WTC11 (cell line): ENCODE measurements around the gene RPUSD3. TPM values are rescaled to one million over a fixed set of nuclear protein-coding genes. Genes with fewer than 3 reads are reported as not detected.

Source experiments
- ATAC-seq: fragments of 200-7000 bp; cut with Tn5 transposase; 2 replicates; pipeline ENCODE4 v1.10.0; 2021; ENCODE audit warnings: mild to moderate bottlenecking, moderate library complexity
- CTCF ChIA-PET: fragments of 300-600 bp; sonication (Branson Sonifier 250); formaldehyde crosslinking; loops from one replicate; lab custom pipeline; 2021; ENCODE audit warnings: antibody characterized with exemption; lab: Charles Lee
- POLR2A ChIA-PET: fragments of 350-600 bp; sonication (Branson Sonifier 250); formaldehyde crosslinking; loops from one replicate; lab custom pipeline; 2021; ENCODE audit warnings: antibody characterized with exemption; lab: Charles Lee
- DNase-seq: peaks from one replicate; pipeline ENCODE4 v3.0.0; 2021; ENCODE audit warnings: low spot score
- H3K27ac Mint-ChIP-seq: 2 replicates; pipeline ENCODE4 v1.8.0; 2021; ENCODE audit warnings: mixed read lengths
- H3K27me3 Mint-ChIP-seq: 2 replicates; pipeline ENCODE4 v1.8.0; 2021; ENCODE audit warnings: low read depth, mild to moderate bottlenecking, moderate library complexity, mixed read lengths
- H3K36me3 Mint-ChIP-seq: 2 replicates; pipeline ENCODE4 v1.8.0; 2021; ENCODE audit warnings: mixed read lengths
- H3K4me1 Mint-ChIP-seq: 2 replicates; pipeline ENCODE4 v1.8.0; 2022; ENCODE audit warnings: mixed read lengths
- H3K4me3 Mint-ChIP-seq: 2 replicates; pipeline ENCODE4 v1.8.0; 2021; ENCODE audit warnings: mild to moderate bottlenecking, moderate library complexity, mixed read lengths
- H3K9me3 Mint-ChIP-seq: 2 replicates; pipeline ENCODE4 v1.8.0; 2021; ENCODE audit warnings: mixed read lengths
- CREB1 ChIP-seq: sonication (generic); formaldehyde crosslinking; IDR thresholded peaks from 2 replicates; pipeline ENCODE4 v1.8.0; 2023; ENCODE audit warnings: mild to moderate bottlenecking, missing genetic modification reagents
- ESRRA ChIP-seq: sonication (generic); formaldehyde crosslinking; IDR thresholded peaks from 2 replicates; pipeline ENCODE4 v1.8.1; 2022; ENCODE audit warnings: mild to moderate bottlenecking, missing genetic modification reagents, borderline replicate concordance
- JUN ChIP-seq: sonication (generic); formaldehyde crosslinking; IDR thresholded peaks from 2 replicates; pipeline ENCODE4 v1.8.0; 2023; ENCODE audit warnings: mild to moderate bottlenecking, missing genetic modification reagents
- NR2C2 ChIP-seq: sonication (generic); formaldehyde crosslinking; IDR thresholded peaks from 2 replicates; pipeline ENCODE4 v1.8.0; 2022; ENCODE audit warnings: mild to moderate bottlenecking, missing genetic modification reagents
- OVOL2 ChIP-seq: fragments of 250-450 bp; sonication (Bioruptor Pico); IDR thresholded peaks from 2 replicates; pipeline ENCODE4 v1.9.0; 2021; ENCODE audit warnings: mild to moderate bottlenecking, borderline replicate concordance
- PREB ChIP-seq: sonication (generic); formaldehyde crosslinking; IDR thresholded peaks from 2 replicates; pipeline ENCODE4 v1.8.1; 2022; ENCODE audit warnings: mild to moderate bottlenecking, missing genetic modification reagents, moderate library complexity, borderline replicate concordance
- RELA ChIP-seq: sonication (generic); formaldehyde crosslinking; IDR thresholded peaks from 2 replicates; pipeline ENCODE4 v1.8.1; 2022; ENCODE audit warnings: missing genetic modification reagents, mild to moderate bottlenecking, borderline replicate concordance
- SMAD3 ChIP-seq: sonication (generic); formaldehyde crosslinking; IDR thresholded peaks from 2 replicates; pipeline ENCODE4 v1.8.0; 2022; ENCODE audit warnings: missing genetic modification reagents, mild to moderate bottlenecking, borderline replicate concordance
- SP1 ChIP-seq: sonication (generic); formaldehyde crosslinking; conservative IDR thresholded peaks from 2 replicates; pipeline ENCODE4 v1.8.1; 2022; ENCODE audit warnings: missing genetic modification reagents
- TP53 ChIP-seq: sonication (generic); formaldehyde crosslinking; IDR thresholded peaks from 2 replicates; pipeline ENCODE4 v1.8.1; 2023; ENCODE audit warnings: mild to moderate bottlenecking, missing genetic modification reagents
- USF1 ChIP-seq: sonication (generic); formaldehyde crosslinking; IDR thresholded peaks from 2 replicates; pipeline ENCODE4 v1.8.0; 2022; ENCODE audit warnings: mild to moderate bottlenecking, missing genetic modification reagents
- ZNF263 ChIP-seq: sonication (generic); formaldehyde crosslinking; IDR thresholded peaks from 2 replicates; pipeline ENCODE4 v1.8.1; 2022; ENCODE audit warnings: low read depth, mild to moderate bottlenecking, moderate library complexity, missing genetic modification reagents
- ZNF317 ChIP-seq: sonication (generic); formaldehyde crosslinking; IDR thresholded peaks from 2 replicates; pipeline ENCODE4 v1.8.1; 2023; ENCODE audit warnings: low read depth, mild to moderate bottlenecking, moderate library complexity, missing genetic modification reagents, borderline replicate concordance
- ZSCAN18 ChIP-seq: fragments of 250-450 bp; sonication (Bioruptor Pico); IDR thresholded peaks from 2 replicates; pipeline ENCODE4 v2.1.2; 2022; ENCODE audit warnings: mild to moderate bottlenecking, moderate library complexity
- total RNA-seq: library from RNA; stranded (reverse); gene quantifications from 3 replicates; pipeline ENCODE4 v1.2.3, GENCODE V29; 2021
- TF ChIP-seq, protein P1 (sequence below): fragments of 250-450 bp; sonication (Bioruptor Pico); IDR thresholded peaks from 2 replicates; pipeline ENCODE4 v1.9.0; 2021; ENCODE audit warnings: mild to moderate bottlenecking
- TF ChIP-seq, protein P2 (sequence below): sonication (generic); formaldehyde crosslinking; IDR thresholded peaks from 2 replicates; pipeline ENCODE4 v1.8.1; 2023; ENCODE audit warnings: mild to moderate bottlenecking, missing genetic modification reagents, borderline replicate concordance
- TF ChIP-seq, protein P3 (sequence below): sonication (generic); formaldehyde crosslinking; IDR thresholded peaks from 2 replicates; pipeline ENCODE4 v1.8.1; 2022; ENCODE audit warnings: low read depth, missing genetic modification reagents, borderline replicate concordance

RPUSD3 gene
- total RNA-seq, 1 experiment from 2014 or later, result 95.5 TPM

GRCh38 chr3:9834520-9835380 lies 9.1 kb downstream of the RPUSD3 start:
- DNase-seq, result no peak

DNA sequence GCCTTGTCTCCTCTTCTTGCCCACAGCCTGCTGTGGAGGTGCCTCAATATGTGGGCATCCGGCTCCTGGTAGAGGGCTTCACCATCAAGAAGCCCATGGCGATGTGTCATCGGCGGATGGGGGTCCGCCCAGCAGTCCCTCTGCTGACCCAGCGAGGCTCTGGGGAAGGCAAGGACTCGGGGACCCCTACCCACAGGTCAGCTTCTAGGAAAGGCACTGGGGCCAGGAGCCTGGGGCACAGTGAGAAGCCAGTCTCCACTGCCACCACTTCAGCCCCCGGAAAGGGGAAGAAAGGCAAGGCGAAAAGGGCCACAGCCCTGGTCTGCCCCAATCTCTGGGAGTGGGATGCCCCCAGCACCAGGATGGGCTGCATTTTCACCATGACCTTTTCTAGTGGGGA lies 10.7 kb downstream of the RPUSD3 start:
- ChIA-PET POLR2A (no interaction called here), CTCF (interaction anchor here (1.3 kb wide), 1 partner anchor 28 kb away, joined by 3 read pairs; no protein-coding TSS in a partner anchor)
- no peaks in the 10 kb centered on the region for H3K4me1 Mint-ChIP-seq
- no peak overlapping the region for H3K27ac Mint-ChIP-seq
- no peaks in the 10 kb centered on the region for H3K9me3 Mint-ChIP-seq
- H3K4me3 Mint-ChIP-seq, result no peak overlapping the region
- DNase-seq, result no peak
- H3K36me3 Mint-ChIP-seq, result peaks cover 6% of the 10 kb centered on the region; the same call in 1 of the 2 replicates
- no peak for ATAC-seq
- no peaks in the 10 kb centered on the region for H3K27me3 Mint-ChIP-seq
- TF ChIP-seq PREB (CRISPR knock-in tag), result no peak
- no peak for TF ChIP-seq NR2C2
- TF ChIP-seq, protein P1, sequence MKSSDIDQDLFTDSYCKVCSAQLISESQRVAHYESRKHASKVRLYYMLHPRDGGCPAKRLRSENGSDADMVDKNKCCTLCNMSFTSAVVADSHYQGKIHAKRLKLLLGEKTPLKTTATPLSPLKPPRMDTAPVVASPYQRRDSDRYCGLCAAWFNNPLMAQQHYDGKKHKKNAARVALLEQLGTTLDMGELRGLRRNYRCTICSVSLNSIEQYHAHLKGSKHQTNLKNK (CRISPR knock-in tag), result no peak
- TF ChIP-seq ZNF317, result no peak
- TF ChIP-seq JUN (CRISPR knock-in tag), result no peak
- TF ChIP-seq USF1 (CRISPR knock-in tag), result no peak
- TF ChIP-seq SMAD3, result no peak
- TF ChIP-seq OVOL2, result no peak
- no peak for TF ChIP-seq ZNF263 (CRISPR knock-in tag)
- no peak for TF ChIP-seq SP1 (CRISPR knock-in tag)
- TF ChIP-seq ZSCAN18 (CRISPR knock-in tag), result no peak

More at GRCh38 chr3:9834520-9835380, 9.1 kb downstream of the RPUSD3 start:
- H3K27ac Mint-ChIP-seq, result no peak overlapping the region
- TF ChIP-seq PREB (CRISPR knock-in tag), result no peak
- TF ChIP-seq ESRRA (CRISPR knock-in tag), result no peak
- TF ChIP-seq OVOL2, result no peak
- TF ChIP-seq CREB1 (CRISPR knock-in tag), result no peak
- TF ChIP-seq RELA (CRISPR knock-in tag), result no peak
- TF ChIP-seq ZNF263 (CRISPR knock-in tag), result no peak
- TF ChIP-seq, protein P2, sequence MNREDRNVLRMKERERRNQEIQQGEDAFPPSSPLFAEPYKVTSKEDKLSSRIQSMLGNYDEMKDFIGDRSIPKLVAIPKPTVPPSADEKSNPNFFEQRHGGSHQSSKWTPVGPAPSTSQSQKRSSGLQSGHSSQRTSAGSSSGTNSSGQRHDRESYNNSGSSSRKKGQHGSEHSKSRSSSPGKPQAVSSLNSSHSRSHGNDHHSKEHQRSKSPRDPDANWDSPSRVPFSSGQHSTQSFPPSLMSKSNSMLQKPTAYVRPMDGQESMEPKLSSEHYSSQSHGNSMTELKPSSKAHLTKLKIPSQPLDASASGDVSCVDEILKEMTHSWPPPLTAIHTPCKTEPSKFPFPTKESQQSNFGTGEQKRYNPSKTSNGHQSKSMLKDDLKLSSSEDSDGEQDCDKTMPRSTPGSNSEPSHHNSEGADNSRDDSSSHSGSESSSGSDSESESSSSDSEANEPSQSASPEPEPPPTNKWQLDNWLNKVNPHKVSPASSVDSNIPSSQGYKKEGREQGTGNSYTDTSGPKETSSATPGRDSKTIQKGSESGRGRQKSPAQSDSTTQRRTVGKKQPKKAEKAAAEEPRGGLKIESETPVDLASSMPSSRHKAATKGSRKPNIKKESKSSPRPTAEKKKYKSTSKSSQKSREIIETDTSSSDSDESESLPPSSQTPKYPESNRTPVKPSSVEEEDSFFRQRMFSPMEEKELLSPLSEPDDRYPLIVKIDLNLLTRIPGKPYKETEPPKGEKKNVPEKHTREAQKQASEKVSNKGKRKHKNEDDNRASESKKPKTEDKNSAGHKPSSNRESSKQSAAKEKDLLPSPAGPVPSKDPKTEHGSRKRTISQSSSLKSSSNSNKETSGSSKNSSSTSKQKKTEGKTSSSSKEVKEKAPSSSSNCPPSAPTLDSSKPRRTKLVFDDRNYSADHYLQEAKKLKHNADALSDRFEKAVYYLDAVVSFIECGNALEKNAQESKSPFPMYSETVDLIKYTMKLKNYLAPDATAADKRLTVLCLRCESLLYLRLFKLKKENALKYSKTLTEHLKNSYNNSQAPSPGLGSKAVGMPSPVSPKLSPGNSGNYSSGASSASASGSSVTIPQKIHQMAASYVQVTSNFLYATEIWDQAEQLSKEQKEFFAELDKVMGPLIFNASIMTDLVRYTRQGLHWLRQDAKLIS (CRISPR knock-in tag), result no peak
- no peak for TF ChIP-seq TP53 (CRISPR knock-in tag)
- TF ChIP-seq, protein P3, sequence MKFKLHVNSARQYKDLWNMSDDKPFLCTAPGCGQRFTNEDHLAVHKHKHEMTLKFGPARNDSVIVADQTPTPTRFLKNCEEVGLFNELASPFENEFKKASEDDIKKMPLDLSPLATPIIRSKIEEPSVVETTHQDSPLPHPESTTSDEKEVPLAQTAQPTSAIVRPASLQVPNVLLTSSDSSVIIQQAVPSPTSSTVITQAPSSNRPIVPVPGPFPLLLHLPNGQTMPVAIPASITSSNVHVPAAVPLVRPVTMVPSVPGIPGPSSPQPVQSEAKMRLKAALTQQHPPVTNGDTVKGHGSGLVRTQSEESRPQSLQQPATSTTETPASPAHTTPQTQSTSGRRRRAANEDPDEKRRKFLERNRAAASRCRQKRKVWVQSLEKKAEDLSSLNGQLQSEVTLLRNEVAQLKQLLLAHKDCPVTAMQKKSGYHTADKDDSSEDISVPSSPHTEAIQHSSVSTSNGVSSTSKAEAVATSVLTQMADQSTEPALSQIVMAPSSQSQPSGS (CRISPR knock-in tag), result no peak
- TF ChIP-seq USF1 (CRISPR knock-in tag), result no peak
- TF ChIP-seq, all 79 proteins: peak for 0
- Mint-ChIP-seq H3K4me3 (no peak overlapping the region), H3K4me1 (no peaks in the 10 kb centered on the region), H3K36me3 (peaks cover 6% of the 10 kb centered on the region; the same call in 1 of the 2 replicates), H3K27me3 (no peaks in the 10 kb centered on the region), H3K9me3 (no peaks in the 10 kb centered on the region)
- no peak for ATAC-seq
- POLR2A ChIA-PET, result interaction anchor here (1.1 kb wide), 1 partner anchor 8 kb away, joined by 3 read pairs; no protein-coding TSS in a partner anchor
- CTCF ChIA-PET, result interaction anchor here (1.7 kb wide), 1 partner anchor 98 kb away, joined by 6 read pairs; no protein-coding TSS in a partner anchor
